AG04449 (cell line): ENCODE measurements around the gene APOC1.

ENCODE experiments used
- CTCF ChIA-PET: fragments of 350-600 bp; formaldehyde crosslinking; extraction: SDS; loops from one replicate; lab custom pipeline; 2021; ENCODE audit warnings: antibody characterized with exemption; lab: Yijun Ruan, JAX
- POLR2A ChIA-PET: fragments of 400-600, 350-600 bp; formaldehyde crosslinking; extraction: SDS; loops from one replicate; lab custom pipeline; 2020; ENCODE audit warnings: antibody characterized with exemption, inconsistent platforms; lab: Yijun Ruan, JAX
- DNase-seq: peaks from one replicate; pipeline ENCODE4 v3.0.0-alpha.2; 2010; ENCODE audit warnings: low read depth, low spot score
- H3K4me3 ChIP-seq: 2 replicates; pipeline ENCODE4 v1.5.1; 2011; ENCODE audit warnings: low read depth, mild to moderate bottlenecking, control low read depth, low read length
- CTCF ChIP-seq: IDR thresholded peaks from one replicate; pipeline ENCODE4 v1.5.1; 2011; ENCODE audit warnings: mild to moderate bottlenecking, moderate library complexity, low read length, control low read depth, inconsistent platforms; ENCODE audit not compliant: insufficient read depth; ENCODE audit errors: missing control alignments

Gene APOC1

GRCh38 chr19:44939668-44940067, 25.3 kb downstream of the APOC1 start:
- no peak for TF ChIP-seq CTCF
- ChIA-PET POLR2A (no interaction called here), CTCF (interaction anchor here (1.2 kb wide), 1 partner anchor 35 kb away, joined by 3 read pairs; no protein-coding TSS in a partner anchor)
- no peak overlapping the region for H3K4me3 ChIP-seq
- no peak for DNase-seq

- ChIA-PET CTCF (no interaction called here), POLR2A (no interaction called here)
- no peak within 1 kb of the TSS for H3K4me3 ChIP-seq
- no peak for TF ChIP-seq CTCF
- no peak for DNase-seq
Observed at GRCh38 chr19:44942067-44942571, 27.7 kb downstream of the APOC1 start, which contains the start of gene APOC4. APOC4 (plus strand) TSS chr19:44942237; CDS start chr19:44942278, 41 bp downstream.

- H3K4me3 ChIP-seq: no peak overlapping the region
- CTCF ChIA-PET: no interaction called here
- POLR2A ChIA-PET: no interaction called here
- no peak for DNase-seq
- TF ChIP-seq CTCF: no peak
Observed at GRCh38 chr19:44943801-44944249, 29.4 kb downstream of the APOC1 start.

- H3K4me3 ChIP-seq: no peak overlapping the region
- POLR2A ChIA-PET: no interaction called here
- CTCF ChIA-PET: interaction anchor here (0.9 to 1.2 kb wide), 3 partner anchors 32 to 43 kb away, joined by 3 to 5 read pairs (median 4); partner anchors contain the start of gene APOE
- no peak for DNase-seq
- TF ChIP-seq CTCF: no peak
Observed at GRCh38 chr19:44947041-44947581, 32.7 kb downstream of the APOC1 start.

GRCh38 chr19:44948237-44948636, 33.8 kb downstream of the APOC1 start:
- ChIA-PET POLR2A (no interaction called here), CTCF (interaction anchor here (0.8 to 2.8 kb wide), 6 partner anchors 33 to 377 kb away, joined by 3 to 8 read pairs (median 4); partner anchors contain the start of gene APOE)

More at GRCh38 chr19:44948237-44948636, 33.8 kb downstream of the APOC1 start:
- H3K4me3 ChIP-seq: no peak overlapping the region
- no peak for TF ChIP-seq CTCF
- DNase-seq: no peak
